Tibial nerve (tissue), 4 donors: ENCODE results near the gene MED8.

Experiments
- CTCF ChIP-seq, 5 experiments: fragments of 200-600 bp in 3 of 5; fragments of 450-650 bp in 2 of 5; sonication (generic) in 3 of 5; IDR thresholded peaks; one replicate each; pipeline ENCODE4 v1.5.1; 2016 to 2019; ENCODE audit warnings: antibody characterized with exemption in 5 of 5, mild to moderate bottlenecking in 3 of 5, moderate library complexity in 2 of 5
- EP300 ChIP-seq, 2 donors: sonication (generic); formaldehyde crosslinking; IDR thresholded peaks; one replicate each; pipeline ENCODE4 v1.6.1; 2017; ENCODE audit warnings: antibody characterized with exemption in 2 of 2, mild to moderate bottlenecking in 1 of 2

- TF ChIP-seq EP300 (IDR thresholded peaks at IDR 0.05) (no peak), CTCF (IDR thresholded peaks at IDR 0.05) (no peak)
These were observed 23.4 kb downstream of the MED8 start for GRCh38 chr1:43366179-43366578.
